Natural killer cell (primary cell): Measurements from ENCODE around the gene FRMD4A. TPM values are rescaled to one million over a fixed set of nuclear protein-coding genes. Genes with fewer than 3 reads are reported as not detected.

Experiments
- ATAC-seq, 3 donors: fragments of 150-1000 bp in 2 of 3; fragments of 200-7000 bp in 1 of 3; cut with Tn5 transposase; 1 replicate in 1 of 3; 2 replicates in 2 of 3; pipeline ENCODE4 v1.10.0; 2021; ENCODE audit warnings: mild to moderate bottlenecking in 2 of 3, moderate library complexity in 2 of 3
- DNase-seq, 2 donors: peaks; one replicate each; pipeline versions ENCODE4 v3.0.0 to v3.0.0-alpha.2; 2013 to 2021; ENCODE audit warnings: mixed read lengths in 1 of 2
- H3K27ac ChIP-seq: one replicate; pipeline ENCODE4 v1.5.1; 2013; ENCODE audit warnings: mild to moderate bottlenecking, low read length
- H3K27me3 ChIP-seq: one replicate; pipeline ENCODE4 v1.6.1; 2013; ENCODE audit warnings: low read length; ENCODE audit not compliant: control insufficient read depth, insufficient read depth
- H3K36me3 ChIP-seq: one replicate; pipeline ENCODE4 v1.6.1; 2013; ENCODE audit warnings: low read length; ENCODE audit not compliant: control insufficient read depth, insufficient read depth
- H3K4me1 ChIP-seq: one replicate; pipeline ENCODE4 v1.6.1; 2013; ENCODE audit warnings: low read length; ENCODE audit not compliant: control insufficient read depth, insufficient read depth
- H3K4me3 ChIP-seq: one replicate; pipeline ENCODE4 v1.5.1; 2013; ENCODE audit warnings: low read length
- H3K9me3 ChIP-seq: one replicate; pipeline ENCODE4 v1.6.1; 2013; ENCODE audit warnings: low read length; ENCODE audit not compliant: control insufficient read depth, insufficient read depth
- H3K27ac Mint-ChIP-seq, 2 donors: one replicate each; pipeline ENCODE4 v1.8.0; 2022; ENCODE audit warnings: mild to moderate bottlenecking in 2 of 2, mixed read lengths in 2 of 2, moderate library complexity in 1 of 2
- H3K27me3 Mint-ChIP-seq, 2 donors: one replicate each; pipeline ENCODE4 v1.8.0; 2022; ENCODE audit warnings: low read depth in 2 of 2, mixed read lengths in 2 of 2
- H3K36me3 Mint-ChIP-seq: one replicate; pipeline ENCODE4 v1.8.0; 2022; ENCODE audit warnings: mixed read lengths
- H3K4me1 Mint-ChIP-seq, 2 donors: one replicate each; pipeline ENCODE4 v1.8.0; 2022; ENCODE audit warnings: mixed read lengths in 2 of 2
- H3K4me3 Mint-ChIP-seq: one replicate; pipeline ENCODE4 v1.8.0; 2022; ENCODE audit warnings: mild to moderate bottlenecking, moderate library complexity, mixed read lengths
- H3K9me3 Mint-ChIP-seq, 2 donors: one replicate each; pipeline ENCODE4 v1.8.0; 2022; ENCODE audit warnings: mixed read lengths in 2 of 2
- CTCF ChIP-seq: fragments of 200-600 bp; IDR thresholded peaks from one replicate; pipeline ENCODE4 v1.8.0; 2022; ENCODE audit warnings: antibody characterized with exemption
- WGBS: methylation state at CpG from one replicate; pipeline ENCODE4 v1.1.7; 2013; ENCODE audit warnings: missing lambda C conversion rate; ENCODE audit not compliant: insufficient coverage; 5-methylcytosine and 5-hydroxymethylcytosine counted together
- intact Hi-C: fragments of 100-400 bp; cut with micrococcal nuclease; formaldehyde crosslinking; loops from one replicate; pipeline ENCODE4 v1.14.2; 2022
- total RNA-seq, 4 donors: library from RNA; stranded (reverse); fragments of 120-200 nt in 1 of 4; gene quantifications; one replicate each; pipeline versions ENCODE4 v1.2.3 to v1.2.4, GENCODE V29; 2013 to 2022

The FRMD4A gene
- total RNA-seq, 3 donors from 2014 or later (not counting 1 experiment from before 2014, with no cell fraction given), result 0.36 to 0.38 TPM; not detected in 1

GRCh38 chr10:14134275-14134674 is 196.4 kb downstream of the FRMD4A start:
- Mint-ChIP-seq H3K27ac (no peak overlapping the region), H3K36me3 (no peaks in the 10 kb centered on the region), H3K4me3 (no peak overlapping the region), H3K27me3 (peaks cover 16 to 23% of the 10 kb centered on the region in 2 donors), H3K9me3 (peaks cover 0 to 6% of the 10 kb centered on the region in 2 donors), H3K4me1 (no peaks in the 10 kb centered on the region)
- ATAC-seq (no peak), DNase-seq (no peak)
- no peaks in the 10 kb centered on the region for H3K4me1 ChIP-seq
- intact Hi-C loops, result no loop called here
- H3K36me3 ChIP-seq, result no peaks in the 10 kb centered on the region
- 79% methylated on average over 1 of the region's 1 CpG for WGBS
- no peak overlapping the region for H3K27ac ChIP-seq
- no peaks in the 10 kb centered on the region for H3K27me3 ChIP-seq
- TF ChIP-seq CTCF, result no peak
- no peak overlapping the region for H3K4me3 ChIP-seq
- no peaks in the 10 kb centered on the region for H3K9me3 ChIP-seq

- H3K36me3 Mint-ChIP-seq, result no peaks in the 10 kb centered on the region
- TF ChIP-seq CTCF, result no peak
- H3K9me3 Mint-ChIP-seq, result peaks cover 0 to 6% of the 10 kb centered on the region in 2 donors
Observed at GRCh38 chr10:14131261-14131960, 199.3 kb downstream of the FRMD4A start.

GRCh38 chr10:14129770-14130169 is 201.0 kb downstream of the FRMD4A start:
- Mint-ChIP-seq H3K27ac (no peak overlapping the region), H3K9me3 (peaks cover 0 to 6% of the 10 kb centered on the region in 2 donors), H3K4me3 (no peak overlapping the region), H3K27me3 (peaks cover 7 to 15% of the 10 kb centered on the region in 2 donors), H3K36me3 (no peaks in the 10 kb centered on the region), H3K4me1 (no peaks in the 10 kb centered on the region)
- no peak for TF ChIP-seq CTCF
- Histone ChIP-seq H3K4me1 (no peaks in the 10 kb centered on the region), H3K9me3 (no peaks in the 10 kb centered on the region), H3K27me3 (no peaks in the 10 kb centered on the region), H3K36me3 (no peaks in the 10 kb centered on the region), H3K4me3 (no peak overlapping the region), H3K27ac (no peak overlapping the region)
- DNase-seq, result no peak
- ATAC-seq, result no peak
- intact Hi-C loops, result no loop called here
- 93% methylated on average over 4 of the region's 4 CpGs for WGBS

More at GRCh38 chr10:14131261-14131960, 199.3 kb downstream of the FRMD4A start:
- intact Hi-C loops, result no loop called here
- no peak overlapping the region for H3K27ac Mint-ChIP-seq
- WGBS, result 88% methylated on average over 14 of the region's 14 CpGs
- DNase-seq (no peak), ATAC-seq (no peak)
- no peak overlapping the region for H3K27ac ChIP-seq
- H3K4me1 ChIP-seq, result no peaks in the 10 kb centered on the region
- no peaks in the 10 kb centered on the region for H3K4me1 Mint-ChIP-seq
- H3K4me3 Mint-ChIP-seq, result no peak overlapping the region
- H3K36me3 ChIP-seq, result no peaks in the 10 kb centered on the region
- no peak overlapping the region for H3K4me3 ChIP-seq
- peaks cover 13 to 14% of the 10 kb centered on the region in 2 donors for H3K27me3 Mint-ChIP-seq
- H3K27me3 ChIP-seq, result no peaks in the 10 kb centered on the region
- no peaks in the 10 kb centered on the region for H3K9me3 ChIP-seq

GRCh38 chr10:14128519-14128918 is 202.2 kb downstream of the FRMD4A start:
- 85% methylated on average over 7 of the region's 8 CpGs for WGBS
- Histone ChIP-seq H3K4me1 (no peaks in the 10 kb centered on the region), H3K4me3 (no peak overlapping the region), H3K27ac (no peak overlapping the region), H3K9me3 (no peaks in the 10 kb centered on the region), H3K36me3 (no peaks in the 10 kb centered on the region), H3K27me3 (no peaks in the 10 kb centered on the region)
- Mint-ChIP-seq H3K36me3 (no peaks in the 10 kb centered on the region), H3K27ac (no peak overlapping the region), H3K4me3 (no peak overlapping the region), H3K4me1 (no peaks in the 10 kb centered on the region), H3K9me3 (no peaks in the 10 kb centered on the region), H3K27me3 (peaks cover 7 to 11% of the 10 kb centered on the region in 2 donors)
- ATAC-seq (no peak), DNase-seq (no peak)
- intact Hi-C loops, result no loop called here
- no peak for TF ChIP-seq CTCF
